Ovary (tissue), 9 donors: ENCODE data around the gene ACP7. TPM values are rescaled to one million over a fixed set of nuclear protein-coding genes. Genes with fewer than 3 reads are reported as not detected.

ENCODE experiments used
- DNase-seq, 5 donors: peaks; one replicate each; pipeline ENCODE4 v3.0.0-alpha.2; 2019 to 2020
- H3K27ac ChIP-seq, 2 donors: fragments of 200-600 bp; one replicate each; pipeline versions ENCODE4 v1.5.1 to v1.8.0; 2019 to 2022
- H3K27me3 ChIP-seq: fragments of 200-600 bp; one replicate; pipeline ENCODE4 v1.8.0; 2022
- H3K36me3 ChIP-seq: fragments of 200-600 bp; sonication (generic); one replicate; pipeline ENCODE4 v1.5.1; 2019
- H3K4me1 ChIP-seq: one replicate; pipeline ENCODE4 v1.8.1; 2013; ENCODE audit warnings: mild to moderate bottlenecking, moderate library complexity; ENCODE audit not compliant: insufficient read depth
- H3K4me3 ChIP-seq: fragments of 200-600 bp; sonication (generic); one replicate; pipeline ENCODE4 v1.5.1; 2017
- H3K9me3 ChIP-seq, 2 donors: fragments of 200-600 bp in 1 of 2; sonication (generic) in 1 of 2; one replicate each; pipeline versions ENCODE4 v1.5.1 to v1.8.1; 2013 to 2019; ENCODE audit warnings: mild to moderate bottlenecking in 1 of 2, moderate library complexity in 1 of 2
- EP300 ChIP-seq: sonication (generic); formaldehyde crosslinking; IDR thresholded peaks from one replicate; pipeline ENCODE4 v1.6.1; 2017; ENCODE audit warnings: antibody characterized with exemption
- POLR2A ChIP-seq: fragments of 450-650 bp; IDR thresholded peaks from one replicate; pipeline ENCODE4 v1.6.1; 2017; ENCODE audit warnings: antibody characterized with exemption, mild to moderate bottlenecking, moderate library complexity
- WGBS, 3 donors: extraction: QIAGEN DNeasy Blood & Tissue Kit in 1 of 3; methylation state at CpG; one replicate each; pipeline versions ENCODE4 v1.1.5 to v1.1.7; 2013 to 2017; 5-methylcytosine and 5-hydroxymethylcytosine counted together
- intact Hi-C, 4 donors: fragments of 100-400 bp; cut with DNase I; formaldehyde crosslinking; loops; one replicate each; pipeline versions ENCODE4 v1.11.0 to v1.15.1; 2022 to 2023
- polyA plus RNA-seq, 2 donors: library from polyadenylated mRNA; stranded (reverse); fragments of 200-250 nt in 1 of 2; fragments of 350-450 nt in 1 of 2; fragmentation: Illumina TruSeq in 1 of 2; extraction: RNeasy Lipid Tissue Mini Kit (QIAGEN cat#74804) in 1 of 2; gene quantifications; one replicate each; pipeline ENCODE4 v1.2.3, GENCODE V29; 2013 to 2014
- total RNA-seq, 7 donors: library from RNA; depleted of rRNA in 2 of 7; stranded (reverse); fragments of >200 nt in 2 of 7; fragmentation: NEBNext Ultra II Directional in 3 of 7; extraction: Animal tissue kit (Norgen Biotek cat#: 25700) in 3 of 7; gene quantifications; one replicate each; pipeline versions ENCODE4 v1.1.0 to v1.2.4, GENCODE V29; 2016 to 2023
- TF ChIP-seq, protein P1 (sequence below), 3 donors: fragments of 450-650 bp in 2 of 3; fragments of 200-600 bp in 1 of 3; IDR thresholded peaks; one replicate each; pipeline versions ENCODE4 v1.5.1 to v1.8.0; 2016 to 2022; ENCODE audit warnings: antibody characterized with exemption in 3 of 3, mild to moderate bottlenecking in 1 of 3
- donor health status: DM: no; HTN: no; CAD: no; lungs with moderate emphysema.
- donor health status: DM: no; HTN: no; CAD: no.
- donor health status: Bipolar disorder and iron deficiency.
- donor health status: DM: yes; HTN: yes; CAD: no.
- donor health status: DM: no; HTN: no; CAD: no.
- donor health status: DM: yes; HTN: yes; CAD: no.

ACP7 gene
- total and polyA plus RNA-seq, 9 donors, result not detected

DNA sequence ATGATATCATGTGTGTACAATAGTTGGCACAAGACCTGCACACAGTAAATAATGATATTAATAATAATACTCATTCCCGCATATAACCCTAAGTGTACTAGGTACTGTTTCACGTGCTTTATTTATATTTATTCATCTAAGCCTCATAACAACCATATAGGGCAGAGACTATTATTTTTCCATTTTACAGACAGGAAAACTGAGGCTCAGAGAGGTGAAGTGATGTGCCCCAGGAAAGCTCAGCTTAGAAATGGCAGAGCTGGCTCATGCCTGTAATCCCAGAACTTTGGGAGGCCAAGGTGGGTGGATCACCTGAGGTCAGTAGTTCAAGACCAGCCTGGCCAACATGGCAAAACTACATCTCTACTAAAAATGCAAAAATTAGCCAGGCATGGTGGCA lies 13.6 kb downstream of the ACP7 start:
- H3K27me3 ChIP-seq, result no peaks in the 10 kb centered on the region
- intact Hi-C loops, result no loop called here
- no peak overlapping the region for H3K4me3 ChIP-seq
- no peaks in the 10 kb centered on the region for H3K36me3 ChIP-seq
- TF ChIP-seq, protein P1, sequence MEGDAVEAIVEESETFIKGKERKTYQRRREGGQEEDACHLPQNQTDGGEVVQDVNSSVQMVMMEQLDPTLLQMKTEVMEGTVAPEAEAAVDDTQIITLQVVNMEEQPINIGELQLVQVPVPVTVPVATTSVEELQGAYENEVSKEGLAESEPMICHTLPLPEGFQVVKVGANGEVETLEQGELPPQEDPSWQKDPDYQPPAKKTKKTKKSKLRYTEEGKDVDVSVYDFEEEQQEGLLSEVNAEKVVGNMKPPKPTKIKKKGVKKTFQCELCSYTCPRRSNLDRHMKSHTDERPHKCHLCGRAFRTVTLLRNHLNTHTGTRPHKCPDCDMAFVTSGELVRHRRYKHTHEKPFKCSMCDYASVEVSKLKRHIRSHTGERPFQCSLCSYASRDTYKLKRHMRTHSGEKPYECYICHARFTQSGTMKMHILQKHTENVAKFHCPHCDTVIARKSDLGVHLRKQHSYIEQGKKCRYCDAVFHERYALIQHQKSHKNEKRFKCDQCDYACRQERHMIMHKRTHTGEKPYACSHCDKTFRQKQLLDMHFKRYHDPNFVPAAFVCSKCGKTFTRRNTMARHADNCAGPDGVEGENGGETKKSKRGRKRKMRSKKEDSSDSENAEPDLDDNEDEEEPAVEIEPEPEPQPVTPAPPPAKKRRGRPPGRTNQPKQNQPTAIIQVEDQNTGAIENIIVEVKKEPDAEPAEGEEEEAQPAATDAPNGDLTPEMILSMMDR (IDR thresholded peaks at IDR 0.05), result no peak
- TF ChIP-seq POLR2A, result no peak
- TF ChIP-seq EP300, result no peak
- 56 to 67% (median 57%) methylated on average over 2 of the region's 2 CpGs for WGBS, 3 donors
- DNase-seq, result no peak
- no peaks in the 10 kb centered on the region for H3K9me3 ChIP-seq
- no peak overlapping the region for H3K27ac ChIP-seq
- no peaks in the 10 kb centered on the region for H3K4me1 ChIP-seq

DNA sequence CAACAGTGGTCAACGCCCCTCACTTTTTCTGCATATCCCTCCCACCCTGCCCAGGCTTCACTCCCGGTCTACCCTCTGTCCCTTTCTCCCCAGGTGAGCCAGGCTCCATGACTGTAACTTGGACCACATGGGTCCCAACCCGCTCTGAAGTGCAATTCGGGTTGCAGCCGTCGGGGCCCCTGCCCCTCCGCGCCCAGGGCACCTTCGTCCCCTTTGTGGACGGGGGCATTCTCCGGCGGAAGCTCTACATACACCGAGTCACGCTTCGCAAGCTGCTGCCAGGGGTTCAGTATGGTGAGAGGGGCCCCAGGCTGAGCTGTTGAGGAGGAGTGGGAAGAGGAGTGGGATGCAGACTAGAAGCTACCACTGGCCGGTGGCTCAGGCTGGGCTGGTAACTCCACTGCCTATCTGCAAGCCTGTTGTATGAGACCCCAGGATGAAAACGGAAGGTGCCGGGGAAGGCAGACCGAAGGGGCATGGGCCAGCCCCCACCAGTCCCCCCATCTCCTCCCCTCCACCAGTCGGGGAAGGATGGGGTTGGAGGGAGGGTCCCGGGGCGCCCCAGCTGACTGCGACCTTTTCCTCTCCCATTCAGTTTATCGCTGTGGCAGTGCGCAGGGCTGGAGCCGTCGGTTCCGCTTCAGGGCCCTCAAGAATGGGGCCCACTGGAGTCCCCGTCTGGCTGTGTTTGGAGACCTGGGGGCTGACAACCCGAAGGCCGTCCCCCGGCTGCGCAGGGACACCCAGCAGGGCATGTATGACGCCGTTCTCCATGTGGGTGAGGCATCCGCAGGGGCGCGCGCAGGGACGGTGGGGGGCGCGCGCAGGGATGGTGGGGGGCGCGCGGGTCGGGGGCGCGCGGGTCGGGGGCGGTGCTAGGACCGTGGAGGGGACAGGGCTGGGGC lies 14.4 kb downstream of the ACP7 start:
- no peaks in the 10 kb centered on the region for H3K27me3 ChIP-seq
- 13 to 32% (median 15%) methylated on average over 27 to 53 of the region's 53 CpGs for WGBS, 3 donors
- no peaks in the 10 kb centered on the region for H3K9me3 ChIP-seq
- no peaks in the 10 kb centered on the region for H3K36me3 ChIP-seq
- no peak overlapping the region for H3K27ac ChIP-seq
- TF ChIP-seq, protein P1 (IDR thresholded peaks at IDR 0.05), result no peak
- TF ChIP-seq POLR2A (no peak), EP300 (no peak)
- DNase-seq, result no peak
- no peaks in the 10 kb centered on the region for H3K4me1 ChIP-seq
- intact Hi-C loops, result no loop called here
- no peak overlapping the region for H3K4me3 ChIP-seq

DNA sequence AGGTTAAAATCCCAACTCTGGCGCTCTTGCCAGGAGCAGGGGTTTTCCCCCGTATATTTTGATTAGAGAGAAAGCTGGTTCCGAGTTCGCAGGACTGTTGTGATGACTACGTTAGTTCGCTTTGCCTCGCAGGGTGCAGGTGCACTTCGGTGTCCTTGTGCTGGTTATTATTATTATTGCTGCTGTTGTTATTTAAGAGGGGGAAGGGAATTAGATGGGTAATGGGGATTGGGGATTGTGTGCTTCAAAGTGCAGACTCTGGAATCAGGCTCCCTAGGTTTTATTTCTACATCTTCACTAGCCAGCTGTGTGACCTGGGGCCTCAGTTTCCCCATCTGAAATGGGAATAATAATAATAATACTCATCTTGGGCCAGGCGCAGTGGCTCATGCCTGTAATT lies 15.2 kb downstream of the ACP7 start:
- no peak for DNase-seq
- Histone ChIP-seq H3K9me3 (no peaks in the 10 kb centered on the region), H3K36me3 (no peaks in the 10 kb centered on the region), H3K4me1 (no peaks in the 10 kb centered on the region), H3K27me3 (no peaks in the 10 kb centered on the region), H3K4me3 (no peak overlapping the region), H3K27ac (no peak overlapping the region)
- intact Hi-C loops, result no loop called here
- 27 to 38% (median 29%) methylated on average over 9 of the region's 9 CpGs for WGBS, 3 donors
- TF ChIP-seq EP300, result no peak

DNA sequence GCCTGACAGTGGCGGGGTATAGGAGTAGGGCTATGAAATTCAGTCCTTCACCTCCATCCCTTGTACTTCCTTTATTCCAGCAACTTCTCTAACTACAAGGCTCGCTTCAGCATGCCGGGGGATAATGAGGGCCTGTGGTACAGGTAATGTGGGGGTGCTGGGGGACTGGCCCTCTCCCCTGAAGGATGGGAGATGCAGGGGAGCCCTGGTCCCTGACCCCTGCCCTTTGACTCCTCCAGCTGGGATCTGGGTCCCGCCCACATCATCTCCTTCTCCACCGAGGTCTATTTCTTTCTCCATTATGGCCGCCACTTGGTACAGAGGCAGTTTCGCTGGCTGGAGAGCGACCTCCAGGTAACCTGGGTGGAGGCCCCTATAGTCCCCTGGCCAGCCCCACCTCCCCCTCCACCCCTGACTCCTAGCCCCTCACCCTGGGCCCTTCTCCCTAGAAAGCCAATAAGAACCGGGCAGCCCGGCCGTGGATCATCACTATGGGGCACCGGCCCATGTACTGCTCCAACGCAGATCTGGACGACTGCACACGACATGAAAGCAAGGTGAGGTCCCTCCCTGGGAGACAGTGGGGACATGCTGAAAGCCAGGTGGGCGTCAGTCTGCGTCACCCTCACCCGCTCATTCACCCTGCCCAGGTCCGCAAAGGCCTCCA lies 16.5 kb downstream of the ACP7 start:
- Histone ChIP-seq H3K4me1 (no peaks in the 10 kb centered on the region), H3K36me3 (no peaks in the 10 kb centered on the region), H3K9me3 (no peaks in the 10 kb centered on the region), H3K4me3 (no peak overlapping the region), H3K27me3 (no peaks in the 10 kb centered on the region), H3K27ac (no peak overlapping the region)
- TF ChIP-seq POLR2A (no peak), EP300 (no peak)
- TF ChIP-seq, protein P1 (IDR thresholded peaks at IDR 0.05), result no peak
- DNase-seq, result no peak
- intact Hi-C loops, result no loop called here
- WGBS, 3 donors, result 85 to 87% (median 86%) methylated on average over 19 of the region's 19 CpGs

DNA sequence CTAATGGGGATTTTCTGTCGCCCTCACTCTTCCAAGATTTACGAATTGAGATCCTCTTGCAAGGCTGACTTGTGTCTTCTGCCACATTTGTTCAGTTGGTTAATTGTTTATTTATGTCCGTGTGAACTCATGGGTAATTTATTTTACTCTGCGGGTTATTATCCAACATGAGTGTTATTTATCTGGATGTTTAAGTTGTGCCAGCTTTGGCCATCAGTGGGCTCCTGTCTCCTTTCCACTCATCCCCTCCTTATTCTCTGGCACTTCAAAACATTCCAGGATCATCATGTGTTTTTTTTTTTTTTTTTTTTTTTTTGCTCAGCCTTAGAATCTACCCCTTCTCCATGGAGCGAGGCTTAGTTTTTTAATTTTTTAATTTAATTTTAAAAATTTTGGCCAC lies 19.0 kb downstream of the ACP7 start:
- no peaks in the 10 kb centered on the region for H3K4me1 ChIP-seq
- H3K27me3 ChIP-seq, result no peaks in the 10 kb centered on the region
- DNase-seq, result no peak
- WGBS, 3 donors, result 49 to 65% (median 55%) methylated on average over 5 of the region's 5 CpGs
- H3K27ac ChIP-seq, result no peak overlapping the region
- H3K9me3 ChIP-seq, result no peaks in the 10 kb centered on the region
- H3K4me3 ChIP-seq, result no peak overlapping the region
- TF ChIP-seq, protein P1 (IDR thresholded peaks at IDR 0.05), result no peak
- TF ChIP-seq POLR2A (no peak), EP300 (no peak)
- no peaks in the 10 kb centered on the region for H3K36me3 ChIP-seq
- intact Hi-C loops, result no loop called here
